Heart left ventricle (tissue), 16 donors: ENCODE measurements around the gene CTSF. TPM values are rescaled to one million over a fixed set of nuclear protein-coding genes. Genes with fewer than 3 reads are reported as not detected.

Experiments used
- ATAC-seq, 4 donors: fragments of 200-7000 bp; cut with Tn5 transposase; one replicate each; pipeline ENCODE4 v1.9.1; 2020 to 2022; ENCODE audit warnings: moderate library complexity in 4 of 4, mild to moderate bottlenecking in 3 of 4, moderate number of reproducible peaks in 1 of 4
- DNase-seq, 5 donors: peaks; one replicate each; pipeline ENCODE4 v3.0.0-alpha.2; 2020
- H3K27ac ChIP-seq, 12 donors: fragments of 200-600 bp; sonication (generic) in 4 of 12; one replicate each; pipeline versions ENCODE4 v1.5.0 to v1.8.0; 2016 to 2022; ENCODE audit warnings: mild to moderate bottlenecking in 2 of 12
- H3K27me3 ChIP-seq, 9 donors: fragments of 200-600 bp; sonication (generic) in 2 of 9; one replicate each; pipeline versions ENCODE4 v1.5.1 to v1.8.0; 2016 to 2022; ENCODE audit warnings: mild to moderate bottlenecking in 3 of 9
- H3K36me3 ChIP-seq, 9 donors: fragments of 200-600 bp; sonication (generic) in 2 of 9; one replicate each; pipeline versions ENCODE4 v1.5.0 to v1.8.0; 2018 to 2022; ENCODE audit warnings: mild to moderate bottlenecking in 2 of 9
- H3K4me1 ChIP-seq, 12 donors: fragments of 200-600 bp; sonication (generic) in 4 of 12; one replicate each; pipeline versions ENCODE4 v1.5.0 to v1.8.0; 2016 to 2022; ENCODE audit warnings: mild to moderate bottlenecking in 3 of 12
- H3K4me3 ChIP-seq, 12 donors: fragments of 200-600 bp; sonication (generic) in 4 of 12; one replicate each; pipeline versions ENCODE4 v1.5.0 to v1.8.0; 2017 to 2022; ENCODE audit warnings: mild to moderate bottlenecking in 9 of 12, moderate library complexity in 4 of 12
- H3K9me3 ChIP-seq, 12 donors: fragments of 200-600 bp; sonication (generic) in 4 of 12; one replicate each; pipeline versions ENCODE4 v1.5.0 to v1.8.0; 2016 to 2022; ENCODE audit warnings: mild to moderate bottlenecking in 1 of 12
- CTCF ChIP-seq, 12 donors: fragments of 200-600 bp; sonication (generic) in 4 of 12; IDR thresholded peaks; one replicate each; pipeline versions ENCODE4 v1.5.0 to v1.8.0; 2018 to 2022; ENCODE audit warnings: antibody characterized with exemption in 12 of 12, mild to moderate bottlenecking in 5 of 12
- POLR2A ChIP-seq, 2 donors: fragments of 450-650 bp; IDR thresholded peaks; one replicate each; pipeline ENCODE4 v1.6.1; 2017; ENCODE audit warnings: antibody characterized with exemption in 2 of 2, mild to moderate bottlenecking in 2 of 2, moderate library complexity in 2 of 2
- WGBS, 4 donors: extraction: QIAGEN DNeasy Blood & Tissue Kit in 2 of 4; methylation state at CpG; one replicate each; pipeline versions ENCODE4 v1.1.5 to v1.1.7; 2013 to 2018; 5-methylcytosine and 5-hydroxymethylcytosine counted together
- intact Hi-C, 10 donors: fragments of 100-400 bp; cut with DNase I; formaldehyde crosslinking; loops; one replicate each; pipeline versions ENCODE4 v1.11.1 to v1.14.2; 2022
- polyA plus RNA-seq, 2 donors: library from polyadenylated mRNA; stranded (reverse); fragments of 200-250 nt; gene quantifications; one replicate each; pipeline ENCODE4 v1.2.3, GENCODE V29; 2013
- total RNA-seq, 9 donors: library from RNA; depleted of rRNA in 2 of 9; stranded (reverse); fragments of >200 nt in 2 of 9; fragmentation: NEBNext Ultra II Directional in 3 of 9; extraction: Animal tissue kit (Norgen Biotek cat#: 25700) in 3 of 9; gene quantifications; one replicate each; pipeline versions ENCODE4 v1.1.0 to v1.2.4, GENCODE V29; 2016 to 2023
- donor health status: ischemic (EF 13 %, LVEDD 7.1; RV severe dilation, severe dysfunction).
- donor health status: healthy with polysubstance abuse.
- donor health status: DM: no; HTN: yes; CAD: no.
- donor health status: DM: no; HTN: no; CAD: no.
- donor health status: ischemic (EF 25% LVEDD 6.9; RV normal size, moderate dysfunction).
- donor health status: ischemic (EF 25% LVEDD 5.7; RV mildly dilated, moderate dysfunction).
- donor health status: healthy.
- donor health status: DM: yes; HTN: yes; CAD: no.
- donor health status: ischemic (EF 35%, LVEDD 5.7; RV mildly dilated, moderate dysfunction).
- donor health status: nonischemic (EF 11% LVEDD 7.7; RV severe dilation, severe dysfunction).
- donor health status: DM: yes; HTN: yes; CAD: no.
- donor health status: PGD.
- donor health status: ischemic (EF 29% LVEDD 5.4; RV normal size, mild dysfunction).
- donor health status: nonischemic (EF 23%, LVEDD 6.1; RV moderate dilation, normal function).

CTSF gene
- total and polyA plus RNA-seq, 11 donors = 17.7 to 76.4 (median 50.7) TPM

GRCh38 chr11:66547662-66548009 lies 20.8 kb downstream of the CTSF start:
- intact Hi-C loops = no loop called here
- H3K27ac ChIP-seq = peak overlapping the region in 1 of 12 donors; percentile 85
- no peak for DNase-seq

GRCh38 chr11:66546966-66547661 lies 21.3 kb downstream of the CTSF start:
- peak overlapping the region in 1 of 12 donors; percentile 85 for H3K27ac ChIP-seq
- TF ChIP-seq POLR2A (IDR thresholded peaks at IDR 0.05) = no peak
- no peak for TF ChIP-seq CTCF (IDR thresholded peaks at IDR 0.05)

More at GRCh38 chr11:66547662-66548009, 20.8 kb downstream of the CTSF start:
- Histone ChIP-seq H3K4me3 (no peak overlapping the region), H3K9me3 (no peaks in the 10 kb centered on the region), H3K36me3 (peaks cover 0 to 6% (median 0%) of the 10 kb centered on the region in 9 donors), H3K27me3 (no peaks in the 10 kb centered on the region), H3K4me1 (peaks cover 2 to 37% (median 22%) of the 10 kb centered on the region in 12 donors)
- TF ChIP-seq CTCF (IDR thresholded peaks at IDR 0.05) = no peak
- TF ChIP-seq POLR2A (IDR thresholded peaks at IDR 0.05) = no peak
- ATAC-seq = no peak
- WGBS, 4 donors = 37 to 56% (median 47%) methylated on average over 3 to 5 of the region's 5 CpGs

GRCh38 chr11:66546368-66546965 lies 21.9 kb downstream of the CTSF start, which contains the start of gene ACTN3:
Gene ACTN3 (plus strand): TSS chr11:66546903. CDS start chr11:66546938, 35 bp downstream.
- H3K4me1 ChIP-seq = peaks cover 2 to 40% (median 22%) of the 10 kb centered on the region in 12 donors
- WGBS, 4 donors = 3 to 5% (median 3%) methylated on average over 29 to 37 of the region's 37 CpGs
- peak in 3 of 5 donors; percentile 40 to 56 (median 46) for DNase-seq

More at GRCh38 chr11:66546966-66547661, 21.3 kb downstream of the CTSF start:
- Histone ChIP-seq H3K9me3 (no peaks in the 10 kb centered on the region), H3K36me3 (peaks cover 0 to 11% (median 3%) of the 10 kb centered on the region in 9 donors), H3K4me1 (peaks cover 2 to 40% (median 22%) of the 10 kb centered on the region in 12 donors), H3K27me3 (no peaks in the 10 kb centered on the region), H3K4me3 (peak overlapping the region in 8 of 12 donors; percentile 67 to 98 (median 84))
- no peak for ATAC-seq
- WGBS, 4 donors = 29 to 44% (median 31%) methylated on average over 14 to 18 of the region's 18 CpGs
- intact Hi-C loops = no loop called here
- no peak for DNase-seq

More at GRCh38 chr11:66546368-66546965, 21.9 kb downstream of the CTSF start, which contains the start of gene ACTN3:
- peak within 1 kb of the TSS; percentile 67 to 98 (median 83) for H3K4me3 ChIP-seq
- peak in 1 of 4 donors; percentile 28 for ATAC-seq
- intact Hi-C loops = no loop called here
- H3K36me3 ChIP-seq = peaks cover 0 to 15% (median 10%) of the 10 kb centered on the region in 9 donors
- TF ChIP-seq POLR2A (IDR thresholded peaks at IDR 0.05) (no peak), CTCF (IDR thresholded peaks at IDR 0.05) (no peak)
- H3K9me3 ChIP-seq = no peaks in the 10 kb centered on the region
- peak within 1 kb of the TSS in 9 of 12 donors; percentile 61 to 85 (median 71) for H3K27ac ChIP-seq
- no peaks in the 10 kb centered on the region for H3K27me3 ChIP-seq
